ENCODE measurements around the gene RAB9A. TPM values are rescaled to one million over a fixed set of nuclear protein-coding genes. Genes with fewer than 3 reads are reported as not detected.

Gene RAB9A
- polyA plus RNA-seq, 1 of the 3 experiments (the other 2 are of a cell fraction): 15.3 TPM

DNA sequence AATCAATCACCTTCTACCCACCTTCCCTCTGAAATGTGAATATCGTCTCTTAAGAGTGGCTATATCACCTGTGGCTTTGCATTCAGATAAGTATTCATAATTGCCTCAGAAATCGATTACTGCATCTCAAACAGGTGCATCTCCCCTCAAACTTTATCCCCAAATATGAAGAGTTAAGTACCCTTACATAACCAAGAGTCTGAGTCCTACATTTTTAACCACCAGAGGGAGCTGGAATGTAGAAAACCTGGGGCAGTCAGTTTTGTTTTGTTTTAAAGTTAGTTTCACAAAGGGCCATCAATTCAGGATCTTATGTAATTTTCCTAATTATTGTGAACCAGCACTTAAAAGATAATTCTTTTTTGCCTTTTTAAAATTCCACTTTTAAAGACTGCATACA is 30.3 kb upstream of the RAB9A start:
- H3K27ac ChIP-seq (ENCODE audit: low read depth in 2 of 2, low read length in 1 of 2): no peak overlapping the region; a peak in 1 of 4 replicates
- WGBS (ENCODE audit: low lambda C conversion rate): 16% methylated on average over 2 of the region's 2 CpGs
- CTCF ChIA-PET: interaction anchor here (0.7 to 1.9 kb wide), 10 partner anchors 11 to 374 kb away, joined by 3 to 7 read pairs (median 3); no protein-coding TSS in a partner anchor
- no peak overlapping the region for H3K4me2 ChIP-seq
- H3K9me3 ChIP-seq: no peaks in the 10 kb centered on the region
- peak; percentile 40 for DNase-seq
- TF ChIP-seq EZH2phosphoT487 (IDR thresholded peaks at IDR 0.05; ENCODE audit: borderline replicate concordance, low read depth): no peak
- TF ChIP-seq CTCF (IDR thresholded peaks at IDR 0.05): peak; percentile 91
- TF ChIP-seq SMC3 (IDR thresholded peaks at IDR 0.05; ENCODE audit: low read depth, low read length): peak; percentile 83
- peak; percentile 79 for TF ChIP-seq RAD21 (IDR thresholded peaks at IDR 0.05; ENCODE audit: low read length)
- no peak overlapping the region for H3K4me3 ChIP-seq (ENCODE audit: low read depth in 2 of 2, low read length in 1 of 2)
- POLR2A ChIA-PET: no interaction called here
- no peaks in the 10 kb centered on the region for H3K79me2 ChIP-seq (ENCODE audit: insufficient read depth)
- H3F3A ChIP-seq (replicated peaks; ENCODE audit: insufficient read depth): peaks cover 8% of the 10 kb centered on the region
- peak overlapping the region; percentile 88 for H2AFZ ChIP-seq (ENCODE audit: low read depth)
- H3K4me1 ChIP-seq (ENCODE audit: control insufficient read depth in 1 of 2, insufficient read depth in 2 of 2, low read depth in 1 of 2, low read length in 1 of 2): peaks cover 0 to 5% of the 10 kb centered on the region in 2 experiments; a peak in 2 of 4 replicates
- H3K9ac ChIP-seq: peak overlapping the region; percentile 5; the same call in 1 of the 2 replicates
- no peaks in the 10 kb centered on the region for H4K20me1 ChIP-seq (ENCODE audit: insufficient read depth)
- H3K36me3 ChIP-seq (replicated peaks in 1 of 2; ENCODE audit: control insufficient read depth in 1 of 2, insufficient read depth in 2 of 2, low read length in 1 of 2): peaks cover 0 to 5% of the 10 kb centered on the region in 2 experiments
- no peaks in the 10 kb centered on the region for H3K9me2 ChIP-seq
- H3K27me3 ChIP-seq (ENCODE audit: insufficient read depth): no peaks in the 10 kb centered on the region

- ChIA-PET CTCF (interaction anchor here (0.7 to 1.9 kb wide), 12 partner anchors 11 to 373 kb away, joined by 3 to 7 read pairs (median 3); no protein-coding TSS in a partner anchor), POLR2A (no interaction called here)
- H3K4me1 ChIP-seq (ENCODE audit: control insufficient read depth in 1 of 2, insufficient read depth in 2 of 2, low read depth in 1 of 2, low read length in 1 of 2): peaks cover 0 to 5% of the 10 kb centered on the region in 2 experiments; a peak in 2 of 4 replicates
- no peaks in the 10 kb centered on the region for H3K27me3 ChIP-seq (ENCODE audit: insufficient read depth)
- H3K27ac ChIP-seq (ENCODE audit: low read depth in 2 of 2, low read length in 1 of 2): no peak overlapping the region; a peak in 1 of 4 replicates
- H4K20me1 ChIP-seq (ENCODE audit: insufficient read depth): no peaks in the 10 kb centered on the region
- 42% methylated on average over 6 of the region's 6 CpGs for WGBS (ENCODE audit: low lambda C conversion rate)
- no peaks in the 10 kb centered on the region for H3K79me2 ChIP-seq (ENCODE audit: insufficient read depth)
- H3K9me2 ChIP-seq: no peaks in the 10 kb centered on the region
- peak overlapping the region; percentile 88 for H2AFZ ChIP-seq (ENCODE audit: low read depth)
- no peak overlapping the region for H3K4me3 ChIP-seq (ENCODE audit: low read depth in 2 of 2, low read length in 1 of 2)
- no peaks in the 10 kb centered on the region for H3K9me3 ChIP-seq
- peaks cover 7% of the 10 kb centered on the region for H3F3A ChIP-seq (replicated peaks; ENCODE audit: insufficient read depth)
- no peak for TF ChIP-seq EZH2phosphoT487 (IDR thresholded peaks at IDR 0.05; ENCODE audit: borderline replicate concordance, low read depth)
- no peak for TF ChIP-seq SIN3A (IDR thresholded peaks at IDR 0.05; ENCODE audit: borderline replicate concordance, low read depth, low read length)
- TF ChIP-seq PBX3 (IDR thresholded peaks at IDR 0.05): no peak
- no peak for TF ChIP-seq FOSL2 (IDR thresholded peaks at IDR 0.05; ENCODE audit: borderline replicate concordance, low read depth)
- TF ChIP-seq RFX5 (IDR thresholded peaks at IDR 0.05; ENCODE audit: low read length): no peak
- TF ChIP-seq CHD2 (IDR thresholded peaks at IDR 0.05; ENCODE audit: low read length, partially characterized antibody): no peak
- TF ChIP-seq, protein P1, sequence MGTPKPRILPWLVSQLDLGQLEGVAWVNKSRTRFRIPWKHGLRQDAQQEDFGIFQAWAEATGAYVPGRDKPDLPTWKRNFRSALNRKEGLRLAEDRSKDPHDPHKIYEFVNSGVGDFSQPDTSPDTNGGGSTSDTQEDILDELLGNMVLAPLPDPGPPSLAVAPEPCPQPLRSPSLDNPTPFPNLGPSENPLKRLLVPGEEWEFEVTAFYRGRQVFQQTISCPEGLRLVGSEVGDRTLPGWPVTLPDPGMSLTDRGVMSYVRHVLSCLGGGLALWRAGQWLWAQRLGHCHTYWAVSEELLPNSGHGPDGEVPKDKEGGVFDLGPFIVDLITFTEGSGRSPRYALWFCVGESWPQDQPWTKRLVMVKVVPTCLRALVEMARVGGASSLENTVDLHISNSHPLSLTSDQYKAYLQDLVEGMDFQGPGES (IDR thresholded peaks at IDR 0.05; ENCODE audit: low read depth, low read length): no peak
- no peak for TF ChIP-seq NRF1 (IDR thresholded peaks at IDR 0.05; ENCODE audit: low read depth, low read length)
- no peak for TF ChIP-seq RXRA (IDR thresholded peaks at IDR 0.05; ENCODE audit: borderline replicate concordance, low read depth)
- TF ChIP-seq RAD21 (IDR thresholded peaks at IDR 0.05; ENCODE audit: low read length): no peak
- no peak for TF ChIP-seq ELF1 (IDR thresholded peaks at IDR 0.05)
- no peak overlapping the region for H3K4me2 ChIP-seq
- peaks cover 0 to 8% of the 10 kb centered on the region in 2 experiments for H3K36me3 ChIP-seq (replicated peaks in 1 of 2; ENCODE audit: control insufficient read depth in 1 of 2, insufficient read depth in 2 of 2, low read length in 1 of 2)
- no peak for DNase-seq
- peak overlapping the region; percentile 5; the same call in 1 of the 2 replicates for H3K9ac ChIP-seq
Observed at GRCh38 chrX:13659063-13659462, 29.9 kb upstream of the RAB9A start.

Measured in SK-N-SH (cell line).